Natural killer cell (primary cell): ENCODE results near the gene AGFG1. TPM values are rescaled to one million over a fixed set of nuclear protein-coding genes. Genes with fewer than 3 reads are reported as not detected.
A peak's percentile ranks its signal among the peaks of the same experiment; 100 is the strongest.

Experiments used
- ATAC-seq, 3 donors: fragments of 150-1000 bp in 2 of 3; fragments of 200-7000 bp in 1 of 3; cut with Tn5 transposase; 1 replicate in 1 of 3; 2 replicates in 2 of 3; pipeline ENCODE4 v1.10.0; 2021; ENCODE audit warnings: mild to moderate bottlenecking in 2 of 3, moderate library complexity in 2 of 3
- DNase-seq, 2 donors: peaks; one replicate each; pipeline versions ENCODE4 v3.0.0 to v3.0.0-alpha.2; 2013 to 2021; ENCODE audit warnings: mixed read lengths in 1 of 2
- H3K27ac ChIP-seq: one replicate; pipeline ENCODE4 v1.5.1; 2013; ENCODE audit warnings: mild to moderate bottlenecking, low read length
- H3K27me3 ChIP-seq: one replicate; pipeline ENCODE4 v1.6.1; 2013; ENCODE audit warnings: low read length; ENCODE audit not compliant: control insufficient read depth, insufficient read depth
- H3K36me3 ChIP-seq: one replicate; pipeline ENCODE4 v1.6.1; 2013; ENCODE audit warnings: low read length; ENCODE audit not compliant: control insufficient read depth, insufficient read depth
- H3K4me1 ChIP-seq: one replicate; pipeline ENCODE4 v1.6.1; 2013; ENCODE audit warnings: low read length; ENCODE audit not compliant: control insufficient read depth, insufficient read depth
- H3K4me3 ChIP-seq: one replicate; pipeline ENCODE4 v1.5.1; 2013; ENCODE audit warnings: low read length
- H3K9me3 ChIP-seq: one replicate; pipeline ENCODE4 v1.6.1; 2013; ENCODE audit warnings: low read length; ENCODE audit not compliant: control insufficient read depth, insufficient read depth
- H3K27ac Mint-ChIP-seq, 2 donors: one replicate each; pipeline ENCODE4 v1.8.0; 2022; ENCODE audit warnings: mild to moderate bottlenecking in 2 of 2, mixed read lengths in 2 of 2, moderate library complexity in 1 of 2
- H3K27me3 Mint-ChIP-seq, 2 donors: one replicate each; pipeline ENCODE4 v1.8.0; 2022; ENCODE audit warnings: low read depth in 2 of 2, mixed read lengths in 2 of 2
- H3K36me3 Mint-ChIP-seq: one replicate; pipeline ENCODE4 v1.8.0; 2022; ENCODE audit warnings: mixed read lengths
- H3K4me1 Mint-ChIP-seq, 2 donors: one replicate each; pipeline ENCODE4 v1.8.0; 2022; ENCODE audit warnings: mixed read lengths in 2 of 2
- H3K4me3 Mint-ChIP-seq: one replicate; pipeline ENCODE4 v1.8.0; 2022; ENCODE audit warnings: mild to moderate bottlenecking, moderate library complexity, mixed read lengths
- H3K9me3 Mint-ChIP-seq, 2 donors: one replicate each; pipeline ENCODE4 v1.8.0; 2022; ENCODE audit warnings: mixed read lengths in 2 of 2
- CTCF ChIP-seq: fragments of 200-600 bp; IDR thresholded peaks from one replicate; pipeline ENCODE4 v1.8.0; 2022; ENCODE audit warnings: antibody characterized with exemption
- WGBS: methylation state at CpG from one replicate; pipeline ENCODE4 v1.1.7; 2013; ENCODE audit warnings: missing lambda C conversion rate; ENCODE audit not compliant: insufficient coverage; 5-methylcytosine and 5-hydroxymethylcytosine counted together
- intact Hi-C: fragments of 100-400 bp; cut with micrococcal nuclease; formaldehyde crosslinking; loops from one replicate; pipeline ENCODE4 v1.14.2; 2022
- total RNA-seq, 4 donors: library from RNA; stranded (reverse); fragments of 120-200 nt in 1 of 4; gene quantifications; one replicate each; pipeline versions ENCODE4 v1.2.3 to v1.2.4, GENCODE V29; 2013 to 2022

AGFG1 gene
- total RNA-seq, 3 donors from 2014 or later (not counting 1 experiment from before 2014, with no cell fraction given), result 65.0 to 71.6 (median 67.3) TPM

DNA sequence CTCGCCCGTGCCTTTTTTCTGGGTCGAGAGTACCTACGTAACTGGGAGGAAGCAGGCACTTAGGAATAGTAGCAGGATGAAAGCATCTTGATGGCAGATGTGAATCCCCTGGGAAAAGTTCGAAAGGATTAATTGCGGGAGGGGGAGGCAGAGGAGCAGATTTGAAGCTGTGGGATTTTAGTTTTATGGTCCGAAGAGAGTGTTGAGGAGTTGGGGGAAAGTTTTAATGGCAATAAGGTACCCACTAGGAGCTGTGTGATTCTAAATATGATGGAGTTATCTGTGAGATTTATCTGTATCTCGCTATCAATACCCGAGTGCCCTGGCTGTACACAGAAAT, 1.1 kb downstream of the AGFG1 start:
- no peaks in the 10 kb centered on the region for H3K9me3 ChIP-seq
- 5% methylated on average over 9 of the region's 9 CpGs for WGBS
- H3K4me1 Mint-ChIP-seq, result peaks cover 22 to 37% of the 10 kb centered on the region in 2 donors
- peak overlapping the region; percentile 74 to 83 for H3K27ac Mint-ChIP-seq
- no peaks in the 10 kb centered on the region for H3K27me3 Mint-ChIP-seq
- H3K4me3 ChIP-seq, result peak overlapping the region; percentile 81
- no peak for ATAC-seq
- no peak for TF ChIP-seq CTCF
- no peak for DNase-seq
- peak overlapping the region; percentile 95 for H3K4me3 Mint-ChIP-seq
- H3K27ac ChIP-seq, result no peak overlapping the region
- peaks cover 8% of the 10 kb centered on the region for H3K4me1 ChIP-seq
- H3K36me3 ChIP-seq, result no peaks in the 10 kb centered on the region
- intact Hi-C loops, result loop anchor here (10.0 kb wide), 1 partner anchor 148 kb away; the partner anchor contains the start of gene MFF
- no peaks in the 10 kb centered on the region for H3K9me3 Mint-ChIP-seq
- no peaks in the 10 kb centered on the region for H3K27me3 ChIP-seq
- H3K36me3 Mint-ChIP-seq, result no peaks in the 10 kb centered on the region

DNA sequence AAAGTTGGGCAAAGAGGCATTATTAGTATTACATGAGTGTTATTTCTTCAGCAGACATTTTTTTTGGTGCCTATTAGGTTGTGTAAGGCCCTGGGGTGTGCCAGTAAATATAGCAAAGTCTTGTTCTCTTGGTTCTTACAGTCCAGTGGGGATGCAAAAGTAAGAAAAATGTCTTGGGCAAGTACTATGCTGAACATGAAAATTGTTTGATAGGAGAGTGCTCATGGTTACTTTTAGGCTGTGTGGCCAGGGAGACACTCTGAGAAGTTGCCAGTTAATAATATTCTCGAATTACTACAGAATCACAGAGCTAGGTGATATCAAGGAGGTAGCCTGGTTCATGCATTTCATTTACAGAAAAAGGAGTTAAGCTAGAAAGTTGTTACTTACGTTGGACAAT, 1.9 kb downstream of the AGFG1 start:
- peak overlapping the region; percentile 74 to 83 for H3K27ac Mint-ChIP-seq
- no peak overlapping the region for H3K27ac ChIP-seq
- H3K4me3 ChIP-seq, result no peak overlapping the region

DNA sequence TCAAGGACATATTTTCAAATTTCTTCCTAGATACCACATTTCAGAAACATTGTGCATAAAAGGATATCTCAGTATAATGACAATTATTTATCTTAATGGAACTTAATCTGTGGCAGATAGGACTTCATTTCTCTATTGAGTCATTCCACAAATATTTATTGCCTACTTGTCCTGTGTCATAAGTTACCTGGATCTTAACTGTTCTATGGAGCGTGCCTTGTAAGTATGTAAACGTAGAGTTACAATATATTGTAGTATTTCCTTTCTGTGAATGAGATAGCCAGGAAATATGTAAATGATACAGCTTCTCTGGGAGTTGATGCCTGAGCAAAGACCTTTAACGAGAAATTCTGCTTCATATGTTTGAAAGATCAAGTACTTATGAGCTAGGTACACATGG, 2.5 kb downstream of the AGFG1 start:
- Histone ChIP-seq H3K9me3 (no peaks in the 10 kb centered on the region), H3K27me3 (no peaks in the 10 kb centered on the region), H3K36me3 (no peaks in the 10 kb centered on the region), H3K4me3 (no peak overlapping the region), H3K4me1 (peaks cover 8% of the 10 kb centered on the region), H3K27ac (no peak overlapping the region)
- ATAC-seq (no peak), DNase-seq (no peak)
- no peak for TF ChIP-seq CTCF
- H3K9me3 Mint-ChIP-seq, result no peaks in the 10 kb centered on the region
- peaks cover 33 to 43% of the 10 kb centered on the region in 2 donors for H3K4me1 Mint-ChIP-seq
- peak overlapping the region; percentile 74 to 83 for H3K27ac Mint-ChIP-seq
- 70% methylated on average over 3 of the region's 3 CpGs for WGBS
- no peaks in the 10 kb centered on the region for H3K36me3 Mint-ChIP-seq
- peak overlapping the region; percentile 95 for H3K4me3 Mint-ChIP-seq
- intact Hi-C loops, result loop anchor here (10.0 kb wide), 1 partner anchor 150 kb away; the partner anchor contains the start of gene MFF
- no peaks in the 10 kb centered on the region for H3K27me3 Mint-ChIP-seq

More for the DNA sequence above, 1.9 kb downstream of the AGFG1 start:
- Mint-ChIP-seq H3K4me3 (peak overlapping the region; percentile 95), H3K9me3 (no peaks in the 10 kb centered on the region), H3K36me3 (no peaks in the 10 kb centered on the region), H3K27me3 (no peaks in the 10 kb centered on the region), H3K4me1 (peaks cover 29 to 40% of the 10 kb centered on the region in 2 donors)
- TF ChIP-seq CTCF, result no peak
- Histone ChIP-seq H3K36me3 (no peaks in the 10 kb centered on the region), H3K9me3 (no peaks in the 10 kb centered on the region), H3K27me3 (no peaks in the 10 kb centered on the region), H3K4me1 (peaks cover 8% of the 10 kb centered on the region)
- intact Hi-C loops, result loop anchor here (10.0 kb wide), 1 partner anchor 149 kb away; the partner anchor contains the start of gene MFF
- 75% methylated on average over 2 of the region's 2 CpGs for WGBS
- DNase-seq (no peak), ATAC-seq (no peak)

DNA sequence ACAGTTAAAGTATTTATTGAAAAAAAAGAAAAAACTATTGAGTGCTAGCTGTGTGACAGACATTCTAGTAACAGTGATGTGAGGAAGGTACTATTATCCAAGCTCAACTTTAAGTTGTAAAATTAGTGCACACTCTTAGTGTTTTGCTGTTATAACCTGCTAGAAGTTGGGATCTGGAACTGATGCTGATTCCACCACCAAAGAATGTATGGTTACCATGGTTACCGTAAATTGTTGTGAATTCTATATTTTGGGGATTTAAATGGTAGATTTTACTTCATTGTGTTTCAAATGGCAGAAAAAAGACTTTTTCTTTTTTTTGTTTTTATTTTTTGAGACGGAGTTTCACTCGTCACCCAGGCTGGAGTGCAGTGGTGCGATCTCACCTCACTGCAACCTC, 5.3 kb downstream of the AGFG1 start:
- peaks cover 5% of the 10 kb centered on the region for H3K4me1 ChIP-seq
- no peak overlapping the region for H3K27ac ChIP-seq
- H3K27me3 ChIP-seq, result no peaks in the 10 kb centered on the region
- H3K36me3 ChIP-seq, result no peaks in the 10 kb centered on the region
- H3K9me3 ChIP-seq, result no peaks in the 10 kb centered on the region
- DNase-seq (no peak), ATAC-seq (no peak)
- Mint-ChIP-seq H3K36me3 (no peaks in the 10 kb centered on the region), H3K27me3 (no peaks in the 10 kb centered on the region), H3K4me3 (no peak overlapping the region), H3K27ac (no peak overlapping the region), H3K9me3 (no peaks in the 10 kb centered on the region), H3K4me1 (peaks cover 56 to 57% of the 10 kb centered on the region in 2 donors)
- H3K4me3 ChIP-seq, result no peak overlapping the region
- intact Hi-C loops, result loop anchor here (10.0 kb wide), 1 partner anchor 152 kb away; the partner anchor contains the start of gene MFF
- WGBS, result 94% methylated on average over 4 of the region's 4 CpGs
- TF ChIP-seq CTCF, result no peak
